ENCODE results near the gene FAF1.

FAF1 gene

DNA sequence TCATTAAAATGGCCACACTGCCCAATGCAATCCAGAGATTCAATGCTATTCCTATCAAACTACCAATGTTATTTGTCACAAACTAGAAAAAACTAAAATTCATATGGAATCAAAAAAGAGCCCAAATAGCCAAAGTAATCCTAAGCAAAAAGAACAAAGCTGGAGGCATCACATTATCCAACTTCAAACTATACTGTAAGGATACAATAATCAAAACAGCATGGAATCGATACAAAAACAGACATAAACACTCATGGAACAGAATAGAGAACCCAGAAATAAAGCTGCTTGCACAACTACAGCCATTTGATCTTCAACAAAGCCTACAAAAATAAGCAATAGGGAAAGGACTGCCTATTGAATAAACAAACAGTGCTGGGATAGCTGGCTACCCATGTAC lies 100.4 kb downstream of the FAF1 start:
- no peak overlapping the region for H3K4me3 ChIP-seq
- no peaks in the 10 kb centered on the region for H3K36me3 ChIP-seq
- no peaks in the 10 kb centered on the region for H3K27me3 ChIP-seq
- H3K4me1 ChIP-seq, result peaks cover 0 to 13% (median 0%) of the 10 kb centered on the region in 4 donors
- intact Hi-C loops (cut with DNase I; ENCODE audit: low total_unique reads), result no loop called here
- TF ChIP-seq, protein P1, sequence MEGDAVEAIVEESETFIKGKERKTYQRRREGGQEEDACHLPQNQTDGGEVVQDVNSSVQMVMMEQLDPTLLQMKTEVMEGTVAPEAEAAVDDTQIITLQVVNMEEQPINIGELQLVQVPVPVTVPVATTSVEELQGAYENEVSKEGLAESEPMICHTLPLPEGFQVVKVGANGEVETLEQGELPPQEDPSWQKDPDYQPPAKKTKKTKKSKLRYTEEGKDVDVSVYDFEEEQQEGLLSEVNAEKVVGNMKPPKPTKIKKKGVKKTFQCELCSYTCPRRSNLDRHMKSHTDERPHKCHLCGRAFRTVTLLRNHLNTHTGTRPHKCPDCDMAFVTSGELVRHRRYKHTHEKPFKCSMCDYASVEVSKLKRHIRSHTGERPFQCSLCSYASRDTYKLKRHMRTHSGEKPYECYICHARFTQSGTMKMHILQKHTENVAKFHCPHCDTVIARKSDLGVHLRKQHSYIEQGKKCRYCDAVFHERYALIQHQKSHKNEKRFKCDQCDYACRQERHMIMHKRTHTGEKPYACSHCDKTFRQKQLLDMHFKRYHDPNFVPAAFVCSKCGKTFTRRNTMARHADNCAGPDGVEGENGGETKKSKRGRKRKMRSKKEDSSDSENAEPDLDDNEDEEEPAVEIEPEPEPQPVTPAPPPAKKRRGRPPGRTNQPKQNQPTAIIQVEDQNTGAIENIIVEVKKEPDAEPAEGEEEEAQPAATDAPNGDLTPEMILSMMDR (IDR thresholded peaks at IDR 0.05), result no peak
- no peak for DNase-seq
- no peak overlapping the region for H3K27ac ChIP-seq
- H3K9me3 ChIP-seq, result peaks cover 0 to 16% (median 5%) of the 10 kb centered on the region in 3 donors

DNA sequence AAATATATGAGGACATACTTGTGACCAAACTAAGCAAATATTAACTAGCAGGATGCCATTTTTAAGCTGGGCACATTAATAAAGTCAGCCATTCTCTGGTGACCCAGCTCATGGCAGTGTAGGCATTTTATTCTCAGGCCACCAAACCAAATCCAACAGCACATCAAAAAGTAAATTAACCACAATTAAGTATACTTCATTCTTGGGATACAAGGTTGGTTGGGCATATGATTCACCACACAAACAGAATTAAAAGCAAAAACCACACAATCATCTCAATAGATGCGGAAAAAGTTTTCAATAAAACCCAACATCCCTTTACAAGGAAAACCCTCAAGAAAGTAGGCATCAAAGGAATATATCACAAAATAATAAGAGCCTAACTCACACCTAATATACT lies 101.3 kb downstream of the FAF1 start:
- Histone ChIP-seq H3K27me3 (no peaks in the 10 kb centered on the region), H3K36me3 (no peaks in the 10 kb centered on the region), H3K4me3 (no peak overlapping the region), H3K9me3 (peaks cover 0 to 16% (median 5%) of the 10 kb centered on the region in 3 donors), H3K4me1 (peaks cover 0 to 13% (median 0%) of the 10 kb centered on the region in 4 donors), H3K27ac (no peak overlapping the region)
- DNase-seq, result no peak
- intact Hi-C loops (cut with DNase I; ENCODE audit: low total_unique reads), result no loop called here
- TF ChIP-seq, protein P1 (IDR thresholded peaks at IDR 0.05), result no peak

DNA sequence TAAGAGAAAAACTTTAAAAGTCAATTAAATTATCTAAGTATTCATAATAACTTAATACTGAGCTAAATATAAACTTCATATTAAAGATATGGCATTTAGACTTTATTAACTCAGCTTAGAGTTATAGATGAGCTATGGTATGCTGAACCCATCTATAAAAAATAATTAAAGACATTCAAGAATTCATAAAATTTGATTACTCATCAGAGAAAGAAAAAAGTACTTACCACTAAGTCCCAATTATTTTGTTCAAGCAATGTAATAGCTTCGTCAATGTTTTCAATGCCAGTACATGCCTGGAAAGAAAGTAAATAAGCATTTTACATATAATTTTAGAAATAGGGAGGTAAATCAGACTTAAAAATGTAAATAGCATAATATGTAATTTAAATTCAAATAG lies 102.4 kb downstream of the FAF1 start:
- Histone ChIP-seq H3K27ac (no peak overlapping the region), H3K9me3 (peaks cover 0 to 16% (median 5%) of the 10 kb centered on the region in 3 donors), H3K27me3 (no peaks in the 10 kb centered on the region), H3K4me1 (peaks cover 0 to 13% (median 0%) of the 10 kb centered on the region in 4 donors), H3K36me3 (no peaks in the 10 kb centered on the region), H3K4me3 (no peak overlapping the region)
- TF ChIP-seq, protein P1 (IDR thresholded peaks at IDR 0.05), result no peak
- no peak for DNase-seq
- intact Hi-C loops (cut with DNase I; ENCODE audit: low total_unique reads), result no loop called here

DNA sequence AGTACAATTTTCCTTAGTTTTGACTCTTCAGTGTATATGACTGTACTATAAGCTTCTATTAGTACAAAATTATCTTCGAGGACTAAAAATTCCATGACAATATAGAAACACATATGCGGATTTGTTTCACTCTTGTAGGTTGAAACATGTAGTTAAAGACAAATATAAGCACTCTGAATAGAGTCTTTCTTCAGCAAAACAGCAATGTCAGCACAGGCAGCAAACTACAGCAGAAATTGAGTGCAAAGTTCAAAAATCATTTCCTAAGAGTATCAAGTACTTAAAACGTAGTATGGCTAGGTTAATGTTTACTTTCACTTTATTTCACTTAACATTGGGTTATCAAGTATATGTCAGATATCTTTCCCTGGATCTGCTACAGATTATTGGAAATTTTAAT lies 106.7 kb downstream of the FAF1 start:
- Histone ChIP-seq H3K36me3 (no peaks in the 10 kb centered on the region), H3K9me3 (no peaks in the 10 kb centered on the region), H3K27me3 (no peaks in the 10 kb centered on the region), H3K4me1 (no peaks in the 10 kb centered on the region), H3K4me3 (no peak overlapping the region), H3K27ac (no peak overlapping the region)
- no peak for DNase-seq
- intact Hi-C loops (cut with DNase I; ENCODE audit: low total_unique reads), result no loop called here
- TF ChIP-seq, protein P1 (IDR thresholded peaks at IDR 0.05), result no peak

DNA sequence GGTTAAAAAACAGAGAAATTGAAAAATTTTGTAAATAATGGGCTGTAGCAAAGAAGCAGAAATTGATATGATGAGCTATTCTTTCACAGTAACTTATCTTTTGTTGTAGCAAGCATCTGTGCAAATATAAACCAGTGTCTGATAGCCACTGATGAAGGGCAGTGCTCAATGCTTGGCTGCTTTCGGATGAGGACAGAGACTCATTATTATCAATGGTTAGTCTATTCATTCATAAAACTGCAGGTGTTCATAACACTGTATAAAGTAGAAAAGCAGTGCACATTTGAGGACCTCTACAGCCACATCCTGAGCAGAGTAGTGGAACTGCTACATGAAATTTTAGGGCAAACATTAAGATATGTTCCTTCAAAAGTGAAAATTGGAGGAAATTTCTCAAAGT lies 107.2 kb downstream of the FAF1 start:
- no peak overlapping the region for H3K4me3 ChIP-seq

More for the DNA sequence above, 107.2 kb downstream of the FAF1 start:
- Histone ChIP-seq H3K9me3 (peaks cover 0 to 3% (median under 1%) of the 10 kb centered on the region in 3 donors), H3K27ac (no peak overlapping the region), H3K4me1 (no peaks in the 10 kb centered on the region), H3K27me3 (no peaks in the 10 kb centered on the region), H3K36me3 (no peaks in the 10 kb centered on the region)
- intact Hi-C loops (cut with DNase I; ENCODE audit: low total_unique reads), result no loop called here
- DNase-seq, result no peak
- TF ChIP-seq, protein P1 (IDR thresholded peaks at IDR 0.05), result no peak

All from tibial artery (tissue), 4 donors.